Fibroblast of pulmonary artery (primary cell): Measurements from ENCODE around the gene PSMC5.

Experiments used
- DNase-seq: peaks from one replicate; pipeline ENCODE4 v3.0.0-alpha.2; 2010; ENCODE audit warnings: low read depth
- H3K4me3 ChIP-seq: replicated peaks from 2 replicates; pipeline ENCODE4 v1.5.1; 2011; ENCODE audit warnings: low read depth, mild to moderate bottlenecking, control low read depth, low read length, moderate library complexity
- TF ChIP-seq, protein P1 (sequence below): IDR thresholded peaks from 2 replicates; pipeline ENCODE4 v1.5.1; 2011; ENCODE audit warnings: mild to moderate bottlenecking, control low read depth, low read length, inconsistent platforms; ENCODE audit errors: missing control alignments

PSMC5 gene

DNA sequence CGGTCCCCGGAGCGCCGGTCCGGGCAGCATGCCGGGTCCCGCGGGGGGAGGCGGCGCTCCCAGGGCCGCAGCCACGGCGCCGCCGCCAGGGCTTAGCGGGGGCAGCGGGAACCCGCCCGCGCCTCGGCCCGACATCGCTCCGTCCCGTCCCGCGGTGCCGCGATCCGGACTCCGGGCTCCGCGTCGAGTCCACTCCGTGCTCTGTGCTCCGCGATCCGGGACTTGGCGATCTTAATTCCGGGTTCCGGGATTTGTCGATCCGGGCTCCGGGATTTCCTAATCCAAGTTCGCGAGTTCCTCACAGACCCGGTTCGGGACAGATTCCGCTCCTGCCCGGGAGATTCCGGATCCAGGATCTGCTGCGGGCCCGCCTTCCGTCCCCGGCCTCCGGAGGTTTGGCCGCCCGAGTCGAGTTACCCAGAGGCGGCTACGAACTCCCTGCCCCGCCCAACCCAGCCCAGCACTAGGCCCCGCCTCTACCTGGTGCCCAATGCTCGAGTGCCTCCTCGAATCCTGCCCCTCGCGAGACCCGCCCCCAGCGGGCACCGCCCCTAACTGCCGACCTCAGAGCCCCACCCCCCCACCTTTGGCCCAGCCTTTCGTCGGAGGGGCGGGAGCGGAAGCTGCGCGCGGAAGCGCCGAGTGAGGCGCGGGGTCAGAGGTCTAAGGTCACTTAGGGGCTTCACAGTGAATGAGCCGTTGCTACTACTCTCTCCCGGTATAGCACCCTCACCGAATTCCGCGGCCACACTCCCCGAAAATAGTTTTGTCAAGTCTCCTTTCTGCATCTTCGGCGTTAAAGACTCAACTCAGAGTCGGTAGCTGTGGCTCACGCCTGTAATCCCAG, 15.5 kb downstream of the PSMC5 start, which contains the start of gene SMARCD2:
Gene SMARCD2 (minus strand): TSS at position 146 of the 847 bp plus-strand sequence. CDS start 11 bp downstream, at position 135.
- TF ChIP-seq, protein P1, sequence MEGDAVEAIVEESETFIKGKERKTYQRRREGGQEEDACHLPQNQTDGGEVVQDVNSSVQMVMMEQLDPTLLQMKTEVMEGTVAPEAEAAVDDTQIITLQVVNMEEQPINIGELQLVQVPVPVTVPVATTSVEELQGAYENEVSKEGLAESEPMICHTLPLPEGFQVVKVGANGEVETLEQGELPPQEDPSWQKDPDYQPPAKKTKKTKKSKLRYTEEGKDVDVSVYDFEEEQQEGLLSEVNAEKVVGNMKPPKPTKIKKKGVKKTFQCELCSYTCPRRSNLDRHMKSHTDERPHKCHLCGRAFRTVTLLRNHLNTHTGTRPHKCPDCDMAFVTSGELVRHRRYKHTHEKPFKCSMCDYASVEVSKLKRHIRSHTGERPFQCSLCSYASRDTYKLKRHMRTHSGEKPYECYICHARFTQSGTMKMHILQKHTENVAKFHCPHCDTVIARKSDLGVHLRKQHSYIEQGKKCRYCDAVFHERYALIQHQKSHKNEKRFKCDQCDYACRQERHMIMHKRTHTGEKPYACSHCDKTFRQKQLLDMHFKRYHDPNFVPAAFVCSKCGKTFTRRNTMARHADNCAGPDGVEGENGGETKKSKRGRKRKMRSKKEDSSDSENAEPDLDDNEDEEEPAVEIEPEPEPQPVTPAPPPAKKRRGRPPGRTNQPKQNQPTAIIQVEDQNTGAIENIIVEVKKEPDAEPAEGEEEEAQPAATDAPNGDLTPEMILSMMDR: no peak
- H3K4me3 ChIP-seq: peak within 1 kb of the TSS; percentile 92
- peak; percentile 99 for DNase-seq

DNA sequence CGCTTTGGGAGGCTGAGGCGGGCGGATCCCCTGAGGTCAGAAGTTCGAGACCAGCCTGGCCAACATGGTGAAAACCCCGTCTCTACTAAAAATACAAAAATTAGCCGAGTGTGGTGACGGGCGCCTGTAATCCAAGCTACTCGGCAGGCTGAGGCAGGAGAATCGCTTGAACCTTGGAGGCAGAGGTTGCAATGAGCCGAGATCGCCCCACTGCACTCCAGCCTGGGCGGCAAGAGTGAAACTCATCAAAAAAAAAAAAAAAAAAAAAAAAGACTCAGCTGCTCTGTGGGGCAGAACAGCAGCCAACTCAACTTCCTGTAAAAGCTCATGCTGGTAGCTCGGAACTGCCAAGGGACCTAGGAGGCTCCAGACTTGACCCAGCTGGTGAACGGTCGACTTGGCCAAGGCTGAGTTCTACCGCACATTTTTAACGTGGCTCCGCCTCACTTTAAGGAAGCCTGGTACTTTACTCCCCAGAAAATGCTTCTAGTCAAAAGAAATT, 16.2 kb downstream of the PSMC5 start:
- H3K4me3 ChIP-seq: peak overlapping the region; percentile 92
- peak; percentile 93 for DNase-seq

DNA sequence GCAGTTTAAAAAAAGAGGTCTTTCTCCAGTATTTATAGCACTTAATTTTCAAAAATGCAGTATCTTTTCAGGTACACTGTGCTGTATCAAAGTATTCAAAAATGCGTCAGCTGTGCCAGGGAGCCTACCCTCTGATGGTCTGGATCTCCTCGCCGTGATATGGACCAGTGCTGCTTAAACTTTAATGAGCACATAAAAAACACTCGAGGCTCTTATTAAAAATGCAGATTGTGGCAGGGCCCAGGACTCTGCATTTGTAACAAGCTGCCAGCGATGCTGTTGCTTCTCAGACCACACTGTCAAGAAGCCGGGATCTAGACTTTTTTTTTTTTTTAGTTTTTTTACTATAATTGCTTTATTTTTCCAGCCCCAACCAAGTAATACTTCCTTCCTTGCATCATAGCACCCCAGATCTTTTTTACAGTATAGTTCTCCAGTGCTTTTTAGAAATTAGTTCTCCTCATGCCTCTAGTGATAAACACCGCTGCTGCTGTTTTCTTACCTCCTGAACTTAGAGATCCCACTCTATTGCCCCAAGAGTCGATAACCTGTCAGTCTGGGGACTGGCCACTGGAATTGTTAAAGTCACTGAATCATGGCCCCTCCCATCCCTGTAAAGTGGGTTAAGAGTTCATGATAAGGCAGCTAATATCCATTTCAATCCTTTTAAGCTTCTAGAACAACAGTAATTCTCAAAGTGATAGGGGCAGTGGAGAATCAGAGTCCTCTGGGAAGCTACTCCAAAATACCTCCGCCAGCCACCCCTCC, 16.9 kb downstream of the PSMC5 start:
- H3K4me3 ChIP-seq: peak overlapping the region; percentile 92
- TF ChIP-seq, protein P1: no peak
- DNase-seq: peak; percentile 14

DNA sequence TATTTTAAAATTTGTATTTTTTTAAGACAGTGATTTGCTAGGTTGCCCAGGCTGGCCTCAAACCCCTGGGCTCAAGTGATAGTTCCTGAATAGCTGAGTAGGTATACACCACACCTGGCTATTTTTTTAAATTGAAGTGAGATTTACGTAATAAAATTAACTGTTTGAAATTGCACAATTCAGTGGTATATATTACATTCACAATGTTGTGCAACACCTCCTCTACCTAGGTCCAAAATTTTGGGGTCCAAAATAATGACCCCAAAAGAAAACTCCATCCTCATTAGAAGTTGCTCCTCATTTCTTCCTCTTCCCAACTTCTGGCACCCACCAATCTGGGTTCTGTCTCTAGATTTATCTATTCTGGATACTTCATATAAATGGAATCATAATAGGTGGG, 18.3 kb downstream of the PSMC5 start:
- TF ChIP-seq, protein P1: no peak
- H3K4me3 ChIP-seq: no peak overlapping the region
- DNase-seq: no peak

DNA sequence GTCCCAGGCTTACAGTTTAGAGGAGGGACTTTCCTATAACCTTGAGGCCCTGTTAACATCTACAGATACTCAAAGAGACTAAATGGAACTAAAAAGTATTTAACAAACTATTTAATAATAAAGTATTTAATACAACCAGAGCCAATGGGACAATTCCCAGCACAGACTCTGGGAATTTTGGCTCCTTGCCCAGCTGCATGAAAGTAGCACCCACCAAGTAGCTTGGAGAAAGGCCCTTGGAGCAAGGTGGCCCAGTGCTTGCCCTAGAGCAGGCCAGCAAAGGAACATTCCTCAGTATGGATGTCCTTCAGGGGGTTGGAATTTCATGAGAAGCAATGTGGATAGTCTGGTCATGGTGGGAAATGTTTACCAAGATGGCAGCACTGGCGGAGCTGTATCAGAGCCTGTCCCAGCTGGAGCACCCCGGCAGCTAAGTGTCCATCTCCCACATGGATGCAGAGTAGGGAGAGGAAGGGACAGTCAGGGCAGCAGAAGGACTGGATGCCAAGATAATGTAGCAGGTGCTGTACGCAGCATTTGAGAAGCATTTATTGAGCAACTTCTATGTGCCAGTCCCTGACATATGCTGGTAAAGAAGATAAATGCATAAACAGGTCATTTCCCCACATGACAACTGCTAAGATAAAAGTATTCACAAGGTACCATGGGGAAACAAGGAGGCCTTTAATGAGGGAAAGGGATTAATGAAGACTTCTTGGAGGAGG, 20.5 kb downstream of the PSMC5 start:
- TF ChIP-seq, protein P1: no peak
- H3K4me3 ChIP-seq: no peak overlapping the region
- DNase-seq: no peak

DNA sequence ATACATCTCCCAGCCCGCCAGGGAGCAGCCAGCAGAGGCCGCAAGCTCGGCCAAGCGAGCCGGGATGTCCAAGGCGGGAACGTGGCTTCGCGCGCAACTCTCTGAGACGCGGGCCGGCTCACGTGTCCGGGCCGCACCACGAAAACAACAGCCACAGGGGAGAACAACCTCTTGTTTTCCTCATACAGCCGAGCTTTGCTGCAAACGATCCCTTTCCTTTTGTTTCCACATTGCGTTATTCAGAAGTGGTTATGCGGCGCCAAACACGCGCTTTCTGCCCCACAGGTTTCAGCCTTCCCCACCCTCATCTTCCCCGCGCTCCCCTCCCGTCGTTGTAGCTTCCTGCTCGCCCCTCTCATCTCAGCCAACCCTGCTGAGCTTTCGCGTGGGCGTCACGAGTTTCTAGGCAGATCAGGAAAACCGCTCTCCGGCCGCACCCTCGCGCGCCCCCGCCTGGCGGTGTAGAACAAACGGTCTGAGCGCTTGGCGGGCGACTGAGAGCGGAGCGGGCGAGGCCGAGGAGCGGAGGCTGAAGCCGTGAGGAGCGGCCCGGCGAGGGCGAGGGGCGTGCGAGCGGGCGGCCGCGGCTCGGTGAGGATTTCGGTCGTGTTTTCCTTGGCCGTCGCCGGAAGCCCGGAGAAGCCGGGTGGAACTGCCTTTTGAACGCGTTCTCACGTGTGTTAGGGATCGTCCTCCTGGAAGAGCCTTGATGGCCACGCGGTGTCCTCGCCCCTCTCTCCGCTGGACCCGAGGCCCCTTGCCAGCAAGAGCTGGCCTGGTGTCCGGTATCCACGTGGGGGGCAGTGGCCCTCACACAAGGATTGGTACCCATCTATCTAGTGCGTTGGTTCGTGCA, 21.8 kb downstream of the PSMC5 start:
- DNase-seq: peak; percentile 95
- TF ChIP-seq, protein P1: peak; percentile 46
- H3K4me3 ChIP-seq: peak overlapping the region; percentile 39
